ENCODE results near the gene ARID3A. TPM values are rescaled to one million over a fixed set of nuclear protein-coding genes. Genes with fewer than 3 reads are reported as not detected.

Gene ARID3A
- total and polyA plus RNA-seq, 2 of the 13 experiments (the other 11 are each of a cell fraction or from before 2014, with no cell fraction given), result 71.3 to 77.9 TPM

DNA sequence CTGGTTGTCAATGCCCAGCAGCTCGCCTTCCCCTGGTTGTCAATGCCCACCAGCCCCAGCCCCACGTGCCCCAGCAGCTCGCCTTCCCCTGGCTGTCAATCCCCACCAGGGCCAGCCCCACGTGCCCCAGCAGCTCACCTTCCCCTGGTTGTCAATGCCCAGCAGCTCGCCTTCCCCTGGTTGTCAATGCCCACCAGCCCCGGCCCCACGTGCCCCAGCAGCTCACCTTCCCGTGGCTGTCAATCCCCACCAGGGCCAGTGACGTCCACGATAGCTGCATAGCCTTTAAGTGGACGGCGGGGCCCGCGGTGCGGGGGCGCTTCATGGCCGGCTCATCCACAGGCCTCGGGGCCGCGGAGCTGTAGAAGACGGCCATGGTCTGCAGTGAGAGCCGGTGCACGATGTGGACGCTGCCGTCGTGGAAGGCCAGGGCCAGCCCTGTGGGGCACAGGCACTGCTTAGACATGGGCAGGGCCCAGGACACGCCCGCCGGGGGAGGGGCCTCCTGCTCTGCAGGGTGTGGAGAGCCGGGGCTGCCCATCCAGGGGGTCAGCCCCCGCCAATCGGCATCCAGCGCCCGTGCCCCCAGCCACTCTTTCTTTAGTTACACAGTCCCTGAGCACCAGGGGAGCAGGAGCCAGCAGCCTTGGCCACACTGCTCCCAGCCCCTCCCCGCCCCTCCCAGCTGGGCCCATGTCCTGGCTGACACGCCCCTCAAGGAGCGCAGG is 46.0 kb upstream of the ARID3A start (continued):
- TF ChIP-seq, protein P1, sequence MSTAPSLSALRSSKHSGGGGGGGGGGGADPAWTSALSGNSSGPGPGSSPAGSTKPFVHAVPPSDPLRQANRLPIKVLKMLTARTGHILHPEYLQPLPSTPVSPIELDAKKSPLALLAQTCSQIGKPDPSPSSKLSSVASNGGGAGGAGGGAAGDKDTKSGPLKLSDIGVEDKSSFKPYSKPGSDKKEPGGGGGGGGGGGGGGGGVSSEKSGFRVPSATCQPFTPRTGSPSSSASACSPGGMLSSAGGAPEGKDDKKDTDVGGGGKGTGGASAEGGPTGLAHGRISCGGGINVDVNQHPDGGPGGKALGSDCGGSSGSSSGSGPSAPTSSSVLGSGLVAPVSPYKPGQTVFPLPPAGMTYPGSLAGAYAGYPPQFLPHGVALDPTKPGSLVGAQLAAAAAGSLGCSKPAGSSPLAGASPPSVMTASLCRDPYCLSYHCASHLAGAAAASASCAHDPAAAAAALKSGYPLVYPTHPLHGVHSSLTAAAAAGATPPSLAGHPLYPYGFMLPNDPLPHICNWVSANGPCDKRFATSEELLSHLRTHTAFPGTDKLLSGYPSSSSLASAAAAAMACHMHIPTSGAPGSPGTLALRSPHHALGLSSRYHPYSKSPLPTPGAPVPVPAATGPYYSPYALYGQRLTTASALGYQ (CRISPR knock-in tag; IDR thresholded peaks at IDR 0.05), result no peak

DNA sequence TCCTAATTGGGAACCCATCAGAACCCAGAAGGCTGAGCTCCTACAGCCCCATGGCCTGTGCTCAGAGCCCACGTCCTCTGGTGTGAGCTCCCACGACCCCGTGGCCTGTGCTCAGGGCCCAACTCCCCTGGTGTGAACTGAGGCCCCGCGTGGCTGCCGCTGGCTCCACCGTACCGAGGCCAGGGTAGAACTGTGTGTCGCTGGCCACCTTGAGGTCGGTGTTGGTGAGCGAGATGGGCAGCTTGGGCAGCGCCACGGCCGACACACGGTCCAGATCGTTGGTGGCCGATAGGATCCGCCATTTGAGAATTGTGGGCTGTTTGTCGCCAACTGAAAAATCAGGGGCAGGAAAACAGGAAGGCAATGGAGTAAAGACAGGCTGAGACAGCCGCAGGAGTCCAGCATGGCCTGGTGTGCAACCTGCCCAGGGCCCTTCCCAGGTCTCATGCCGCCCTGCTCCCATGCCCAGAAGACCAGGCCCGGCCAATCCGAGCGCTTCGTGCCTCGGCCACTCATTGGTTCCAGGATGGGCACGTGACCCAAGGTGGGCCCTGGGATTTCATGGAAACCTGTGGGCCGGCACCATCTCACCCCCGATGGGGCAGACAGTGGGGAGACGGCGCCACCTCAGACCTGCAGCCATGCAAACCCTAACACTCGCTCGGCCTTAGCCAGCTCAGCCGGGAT is 44.3 kb upstream of the ARID3A start:
- Histone ChIP-seq H3K36me3 (replicated peaks in 1 of 2; ENCODE audit: control insufficient read depth in 1 of 2, insufficient read depth in 2 of 2, low read length in 2 of 2) (peaks cover 16 to 27% of the 10 kb centered on the region in 2 experiments; a peak in 4 of 5 replicates), H3K4me1 (ENCODE audit: insufficient read depth, low read length) (0 out of 2 replicates have a peak, but pooled peaks cover under 1% of the 10 kb centered on the region), H3K27ac (ENCODE audit: extremely low read length, insufficient read depth, low read length) (no peak overlapping the region), H3K27me3 (ENCODE audit: control insufficient read depth in 1 of 2, insufficient read depth in 2 of 2, low read length in 2 of 2) (no peaks in the 10 kb centered on the region), H2AFZ (ENCODE audit: low read length) (no peak overlapping the region), H3K9me3 (ENCODE audit: low read length) (no peaks in the 10 kb centered on the region), H3K4me3 (replicated peaks in 1 of 3; ENCODE audit: insufficient read depth in 1 of 3, low read depth in 2 of 3, low read length in 3 of 3) (no peak overlapping the region), H4K20me1 (ENCODE audit: insufficient read depth, low read length) (no peaks in the 10 kb centered on the region), H3K79me2 (ENCODE audit: insufficient read depth, low read length) (no peaks in the 10 kb centered on the region), H3K9ac (ENCODE audit: insufficient read depth, low read depth, low read length) (no peak overlapping the region), H3K4me2 (ENCODE audit: low read depth, low read length) (no peak overlapping the region)
- ATAC-seq (no peak), DNase-seq (ENCODE audit: low spot score) (no peak), FAIRE-seq (no peak)
- intact Hi-C loops (cut with micrococcal nuclease; ENCODE audit: unreplicated experiment) (no loop called here), in situ Hi-C loops (cut with HindIII; ENCODE audit: extremely low pct_ligation_motif_present, low pct_unique_long_range_greater_than_20kb) (no loop called here)
- POLR2A ChIA-PET, result no interaction called here
- no TSS peak for BruUV-seq (replicated peaks)
- WGBS (ENCODE audit: low lambda C conversion rate), result 93% methylated on average over 13 of the region's 34 CpGs
- CTCF ChIA-PET (ENCODE audit: low intra/inter-chr PET ratio, low total read pairs), result no interaction called here
- TF ChIP-seq ZSCAN22 (CRISPR knock-in tag; IDR thresholded peaks at IDR 0.05) (no peak), AGO2 (optimal IDR thresholded peaks at IDR 0.05; ENCODE audit: low read depth, low read length) (peak; percentile 51), ATRX (CRISPR knock-in tag; IDR thresholded peaks at IDR 0.05; ENCODE audit: borderline replicate concordance) (no peak), RBFOX2 (IDR thresholded peaks at IDR 0.05; ENCODE audit: low read depth, low read length) (peak; percentile 44; the same call in 1 of the 2 replicates)

Data from HepG2 (cell line).